B cell (primary cell): ENCODE data around the gene WWC2. TPM values are rescaled to one million over a fixed set of nuclear protein-coding genes. Genes with fewer than 3 reads are reported as not detected.

Experiments
- ATAC-seq: fragments of 200-7000 bp; cut with Tn5 transposase; one replicate; pipeline ENCODE4 v1.10.0; 2021; ENCODE audit warnings: low read depth, mild to moderate bottlenecking, moderate number of reproducible peaks, moderate library complexity
- CTCF ChIA-PET: fragments of 350-600 bp; sonication (Branson Sonifier 250); formaldehyde crosslinking; loops from one replicate; lab custom pipeline; 2021; ENCODE audit warnings: antibody characterized with exemption, inconsistent platforms; lab: Charles Lee
- POLR2A ChIA-PET: fragments of 350-600 bp; sonication (Branson Sonifier 250); formaldehyde crosslinking; loops from one replicate; lab custom pipeline; 2021; ENCODE audit warnings: antibody characterized with exemption; lab: Charles Lee
- DNase-seq: peaks from one replicate; pipeline ENCODE4 v3.0.0; 2013
- H2AFZ ChIP-seq: 2 replicates; pipeline ENCODE4 v1.6.1; 2012; ENCODE audit warnings: mild to moderate bottlenecking, low read depth, low read length; ENCODE audit not compliant: insufficient read depth, poor library complexity, severe bottlenecking
- H3K27ac ChIP-seq, 2 donors: 1 replicate in 1 of 2; 2 replicates in 1 of 2; pipeline ENCODE4 v1.5.1; 2012 to 2013; ENCODE audit warnings: low read length in 2 of 2, mild to moderate bottlenecking in 2 of 2, moderate library complexity in 1 of 2
- H3K27me3 ChIP-seq, 4 experiments: fragments of 200-600 bp in 1 of 4; sonication (generic) in 1 of 4; replicated peaks in 1 of 4; 1 replicate in 2 of 4; 2 replicates in 2 of 4; pipeline versions ENCODE4 v1.6.1 to v1.7.0; 2013 to 2016; ENCODE audit warnings: low read length in 3 of 4, mild to moderate bottlenecking in 2 of 4, mixed read lengths in 1 of 4, moderate library complexity in 1 of 4; ENCODE audit not compliant: insufficient read depth in 4 of 4, control insufficient read depth in 3 of 4; ENCODE audit errors: control extremely low read depth in 1 of 4
- H3K36me3 ChIP-seq, 2 experiments: replicated peaks in 1 of 2; 1 replicate in 1 of 2; 2 replicates in 1 of 2; pipeline versions ENCODE4 v1.6.1 to v1.7.1; 2013; ENCODE audit warnings: low read length in 1 of 2; ENCODE audit not compliant: insufficient read depth in 2 of 2, control insufficient read depth in 1 of 2; ENCODE audit errors: control extremely low read depth in 1 of 2, extremely low read depth in 1 of 2
- H3K4me1 ChIP-seq, 2 donors: fragments of 200-600 bp in 1 of 2; sonication (generic) in 1 of 2; 1 replicate in 1 of 2; 2 replicates in 1 of 2; pipeline versions ENCODE4 v1.5.1 to v1.6.1; 2013 to 2017; ENCODE audit warnings: low read length in 2 of 2; ENCODE audit not compliant: control insufficient read depth in 2 of 2, insufficient read depth in 2 of 2
- H3K4me2 ChIP-seq: replicated peaks from 2 replicates; pipeline ENCODE3; 2012; ENCODE audit warnings: mild to moderate bottlenecking, low read depth, low read length; ENCODE audit not compliant: poor library complexity, severe bottlenecking
- H3K4me3 ChIP-seq, 5 experiments: fragments of 200-600 bp in 1 of 5; sonication (generic) in 1 of 5; 1 replicate in 3 of 5; 2 replicates in 2 of 5; pipeline versions ENCODE4 v1.5.1 to v1.7.0; 2011 to 2016; ENCODE audit warnings: low read length in 4 of 5, mild to moderate bottlenecking in 4 of 5, low read depth in 2 of 5, control low read depth in 1 of 5, moderate library complexity in 1 of 5; ENCODE audit not compliant: insufficient read depth in 1 of 5; ENCODE audit errors: control extremely low read depth in 1 of 5, extremely low read depth in 1 of 5
- H3K79me2 ChIP-seq: fragments of 200-600 bp; sonication (generic); one replicate; pipeline ENCODE4 v1.6.0; 2016; ENCODE audit warnings: low read length; ENCODE audit not compliant: control insufficient read depth, insufficient read depth
- H3K9ac ChIP-seq: fragments of 200-600 bp; sonication (generic); 2 replicates; pipeline ENCODE4 v1.6.1; 2017; ENCODE audit warnings: mild to moderate bottlenecking, low read length, moderate library complexity
- H3K9me3 ChIP-seq, 3 donors: one replicate each; pipeline versions ENCODE4 v1.6.1 to v1.7.1; 2013; ENCODE audit warnings: low read length in 2 of 3; ENCODE audit not compliant: control insufficient read depth in 2 of 3, insufficient read depth in 1 of 3; ENCODE audit errors: control extremely low read depth in 1 of 3
- H4K20me1 ChIP-seq: 2 replicates; pipeline ENCODE4 v1.6.0; 2012; ENCODE audit warnings: mild to moderate bottlenecking, low read length; ENCODE audit not compliant: insufficient read depth, control insufficient read depth, poor library complexity, severe bottlenecking
- H3K27ac Mint-ChIP-seq: one replicate; pipeline ENCODE4 v1.8.0; 2021; ENCODE audit warnings: mixed read lengths
- H3K27me3 Mint-ChIP-seq: one replicate; pipeline ENCODE4 v1.8.0; 2021; ENCODE audit warnings: mixed read lengths
- H3K4me1 Mint-ChIP-seq: one replicate; pipeline ENCODE4 v1.8.0; 2021; ENCODE audit warnings: mixed read lengths
- H3K4me3 Mint-ChIP-seq: one replicate; pipeline ENCODE4 v1.8.0; 2021; ENCODE audit warnings: mixed read lengths
- H3K9me3 Mint-ChIP-seq: one replicate; pipeline ENCODE4 v1.8.0; 2022; ENCODE audit warnings: mixed read lengths; ENCODE audit not compliant: insufficient read depth
- CTCF ChIP-seq: fragments of 200-600 bp; IDR thresholded peaks from one replicate; pipeline ENCODE4 v1.8.0; 2022; ENCODE audit warnings: antibody characterized with exemption, mild to moderate bottlenecking
- EZH2 ChIP-seq: IDR thresholded peaks from 2 replicates; pipeline ENCODE4 v1.6.1; 2012; ENCODE audit warnings: borderline replicate concordance, low read depth, mild to moderate bottlenecking, moderate library complexity, low read length; ENCODE audit not compliant: insufficient read depth, poor library complexity, severe bottlenecking
- WGBS: methylation state at CpG from one replicate; pipeline ENCODE4 v1.1.5; 2013; ENCODE audit warnings: missing lambda C conversion rate; ENCODE audit not compliant: insufficient coverage; 5-methylcytosine and 5-hydroxymethylcytosine counted together
- intact Hi-C: fragments of 100-400 bp; cut with micrococcal nuclease; formaldehyde crosslinking; loops from one replicate; pipeline ENCODE4 v1.10.0; 2022
- polyA plus RNA-seq: library from polyadenylated mRNA; depleted of rRNA; stranded (reverse); fragments of >200 nt; gene quantifications from 2 replicates; pipeline ENCODE4 v1.2.3, GENCODE V29; 2012
- total RNA-seq, 2 donors: library from RNA; stranded (reverse); fragments of 120-200 nt in 1 of 2; gene quantifications; 1 replicate in 1 of 2; 2 replicates in 1 of 2; pipeline versions ENCODE4 v1.2.3 to v1.2.4, GENCODE V29; 2013 to 2022

WWC2 gene
- total and polyA plus RNA-seq, 2 donors (not counting 1 experiment from before 2014, with no cell fraction given) = 0.07 to 0.32 TPM

- no peaks in the 10 kb centered on the region for H3K9me3 Mint-ChIP-seq
- no peaks in the 10 kb centered on the region for H3K9me3 ChIP-seq
- ATAC-seq (no peak), DNase-seq (no peak)
- no peak overlapping the region for H3K27ac Mint-ChIP-seq
- no peaks in the 10 kb centered on the region for H4K20me1 ChIP-seq
- no peaks in the 10 kb centered on the region for H3K27me3 ChIP-seq
- H3K9ac ChIP-seq = no peak overlapping the region
- CTCF ChIA-PET = no interaction called here
- no peaks in the 10 kb centered on the region for H3K79me2 ChIP-seq
- no peak overlapping the region for H3K4me2 ChIP-seq
- H3K4me1 Mint-ChIP-seq = no peaks in the 10 kb centered on the region
- no peaks in the 10 kb centered on the region for H3K4me1 ChIP-seq
- peaks cover 15% of the 10 kb centered on the region for H3K27me3 Mint-ChIP-seq
- H3K27ac ChIP-seq = no peak overlapping the region
- no peak overlapping the region for H3K4me3 ChIP-seq
- no peak overlapping the region for H2AFZ ChIP-seq
- POLR2A ChIA-PET = no interaction called here
- WGBS = 100% methylated on average over 3 of the region's 3 CpGs
- H3K4me3 Mint-ChIP-seq = no peak overlapping the region
- H3K36me3 ChIP-seq = no peaks in the 10 kb centered on the region
- TF ChIP-seq CTCF = no peak
- no peak for TF ChIP-seq EZH2
- intact Hi-C loops = no loop called here
These were observed 167.3 kb downstream of the WWC2 start for GRCh38 chr4:183266371-183266770.

GRCh38 chr4:183268556-183268955, 169.5 kb downstream of the WWC2 start:
- Histone ChIP-seq H3K4me1 (no peaks in the 10 kb centered on the region), H3K27ac (no peak overlapping the region), H4K20me1 (no peaks in the 10 kb centered on the region), H3K4me3 (no peak overlapping the region), H3K79me2 (no peaks in the 10 kb centered on the region), H3K27me3 (no peaks in the 10 kb centered on the region), H3K9me3 (no peaks in the 10 kb centered on the region), H3K9ac (no peak overlapping the region), H3K4me2 (no peak overlapping the region), H3K36me3 (no peaks in the 10 kb centered on the region), H2AFZ (no peak overlapping the region)
- Mint-ChIP-seq H3K4me1 (no peaks in the 10 kb centered on the region), H3K27ac (no peak overlapping the region), H3K27me3 (peaks cover 15% of the 10 kb centered on the region), H3K9me3 (no peaks in the 10 kb centered on the region), H3K4me3 (no peak overlapping the region)
- ChIA-PET POLR2A (no interaction called here), CTCF (no interaction called here)
- WGBS = 98% methylated on average over 6 of the region's 9 CpGs
- TF ChIP-seq EZH2 = no peak
- no peak for TF ChIP-seq CTCF
- DNase-seq = no peak
- intact Hi-C loops = no loop called here
- ATAC-seq = no peak
